K562 (cell line): ENCODE results near the gene MGST3. TPM values are rescaled to one million over a fixed set of nuclear protein-coding genes. Genes with fewer than 3 reads are reported as not detected.

Experiments used
- ATAC-seq: fragments of 200-7000 bp; cut with Tn5 transposase; 3 replicates; pipeline ENCODE4 v1.9.1; 2020; ENCODE audit warnings: moderate library complexity
- BruUV-seq: library from RNA; stranded (reverse); fragments of 400-500 nt; replicated peaks from 2 replicates; lab custom pipeline; 2021; lab: Mats Ljungman, UMichigan
- CTCF ChIA-PET: fragments of 300-600 bp; formaldehyde crosslinking; extraction: SDS; loops from one replicate; lab custom pipeline; 2021; ENCODE audit warnings: low intra/inter-chr PET ratio; lab: Yijun Ruan, JAX
- POLR2A ChIA-PET: fragments of 300-600, 350-650 bp; sonication (Branson Sonifier 250); formaldehyde crosslinking; extraction: SDS; loops from one replicate; lab custom pipeline; 2021; ENCODE audit warnings: antibody characterized with exemption, inconsistent platforms; lab: Yijun Ruan, JAX
- DNase-seq, 4 experiments: peaks; one replicate each; pipeline versions ENCODE4 v3.0.0 to v3.0.0-alpha.2; 2011 to 2018; ENCODE audit warnings: low spot score in 3 of 4, mixed read lengths in 3 of 4; ENCODE audit errors: extremely low read depth in 1 of 4
- FAIRE-seq: peaks from 2 replicates; lab custom pipeline; 2011; peaks lifted over from hg19 to GRCh38; lab: Jason Lieb, UNC
- H2AFZ ChIP-seq: 2 replicates; pipeline ENCODE4 v1.6.0; 2011; ENCODE audit warnings: low read depth, low read length, control low read depth, inconsistent platforms
- H3K27ac ChIP-seq: fragments of 200-600 bp; 3 replicates; pipeline ENCODE4 v1.8.0; 2011; ENCODE audit warnings: low read depth, mild to moderate bottlenecking, control low read depth, inconsistent platforms, low read length, moderate library complexity, mixed read lengths; ENCODE audit errors: extremely low read depth
- H3K27me3 ChIP-seq, 2 experiments: fragments of 300-600 bp in 1 of 2; 2 replicates in 1 of 2; 3 replicates in 1 of 2; pipeline versions ENCODE4 v1.6.0 to v1.8.0; 2011; ENCODE audit warnings: inconsistent platforms in 2 of 2, low read length in 2 of 2, mild to moderate bottlenecking in 1 of 2, mixed read lengths in 1 of 2, moderate library complexity in 1 of 2; ENCODE audit not compliant: control insufficient read depth in 2 of 2, insufficient read depth in 2 of 2
- H3K36me3 ChIP-seq: fragments of 300-600 bp; 3 replicates; pipeline ENCODE4 v1.8.0; 2011; ENCODE audit warnings: mild to moderate bottlenecking, low read length, inconsistent platforms; ENCODE audit not compliant: control insufficient read depth, insufficient read depth
- H3K4me1 ChIP-seq, 2 experiments: fragments of 200-600 bp in 1 of 2; replicated peaks in 1 of 2; 2 replicates in 1 of 2; 3 replicates in 1 of 2; pipeline versions ENCODE4 v1.5.1 to v1.8.0; 2011; ENCODE audit warnings: inconsistent platforms in 2 of 2, low read length in 2 of 2, mild to moderate bottlenecking in 1 of 2, mixed read lengths in 1 of 2, moderate library complexity in 1 of 2; ENCODE audit not compliant: control insufficient read depth in 2 of 2, insufficient read depth in 2 of 2
- H3K4me2 ChIP-seq: 2 replicates; pipeline ENCODE4 v1.6.1; 2011; ENCODE audit warnings: low read length, control low read depth, inconsistent platforms, mixed read lengths; ENCODE audit not compliant: insufficient read depth
- H3K4me3 ChIP-seq: fragments of 200-600 bp; sonication (generic), shearing (Covaris generic); 2 replicates; pipeline ENCODE4 v1.5.1; 2016; ENCODE audit warnings: control low read depth, inconsistent platforms
- H3K79me2 ChIP-seq: fragments of 200-600 bp; 3 replicates; pipeline ENCODE4 v1.8.0; 2011; ENCODE audit warnings: low read length, inconsistent platforms; ENCODE audit not compliant: control insufficient read depth, insufficient read depth
- H3K9ac ChIP-seq, 2 experiments: 2 replicates each; pipeline versions ENCODE4 v1.6.0 to v1.6.1; 2011; ENCODE audit warnings: low read depth in 2 of 2, low read length in 2 of 2, control low read depth in 1 of 2, inconsistent platforms in 1 of 2, mild to moderate bottlenecking in 1 of 2, mixed read lengths in 1 of 2; ENCODE audit not compliant: insufficient read depth in 1 of 2
- H3K9me1 ChIP-seq: one replicate; pipeline ENCODE4 v1.6.0; 2011; ENCODE audit warnings: inconsistent platforms, mild to moderate bottlenecking, low read length, moderate library complexity; ENCODE audit not compliant: control insufficient read depth, insufficient read depth
- H3K9me3 ChIP-seq: replicated peaks from 2 replicates; pipeline ENCODE4 v1.5.1; 2011; ENCODE audit warnings: low read depth, low read length, inconsistent platforms; ENCODE audit not compliant: control insufficient read depth, insufficient read depth
- H4K20me1 ChIP-seq: replicated peaks from 2 replicates; pipeline ENCODE4 v1.6.1; 2011; ENCODE audit warnings: low read length, inconsistent platforms, mixed read lengths; ENCODE audit not compliant: control insufficient read depth, insufficient read depth
- BCOR ChIP-seq: fragments of 450-650 bp; IDR thresholded peaks from 2 replicates; pipeline ENCODE4 v1.6.1; 2016
- BDP1 ChIP-seq: IDR thresholded peaks from 3 replicates; pipeline ENCODE4 v1.6.1; 2011; ENCODE audit not compliant: insufficient read length, insufficient read depth
- DEAF1 ChIP-seq: fragments of 450-650 bp; formaldehyde crosslinking; IDR thresholded peaks from 2 replicates; pipeline ENCODE4 v1.4.0; 2020; ENCODE audit warnings: mild to moderate bottlenecking, moderate library complexity
- FOSL1 ChIP-seq: fragments of 200-800 bp; sonication (Bioruptor generic); conservative IDR thresholded peaks from 2 replicates; pipeline ENCODE4 v1.6.1; 2016; ENCODE audit warnings: missing genetic modification characterization, missing compliant biosample characterization
- KDM4B ChIP-seq, 2 experiments: fragments of 450-650 bp in 1 of 2; sonication (generic) in 1 of 2; IDR thresholded peaks; 2 replicates each; pipeline ENCODE4 v1.6.1; 2016 to 2017; ENCODE audit warnings: borderline replicate concordance in 2 of 2, antibody characterized with exemption in 1 of 2, low read depth in 1 of 2, mild to moderate bottlenecking in 1 of 2
- LCOR ChIP-seq: sonication (generic); formaldehyde crosslinking; IDR thresholded peaks from 2 replicates; pipeline ENCODE4 v1.8.0; 2022; ENCODE audit warnings: mild to moderate bottlenecking, missing genetic modification reagents
- NONO ChIP-seq, 2 experiments: fragments of 200-400 bp in 1 of 2; fragments of 450-650 bp in 1 of 2; formaldehyde crosslinking in 1 of 2; IDR thresholded peaks; 2 replicates each; pipeline ENCODE4 v1.6.1; 2017; ENCODE audit warnings: low read depth in 2 of 2, mild to moderate bottlenecking in 2 of 2, moderate library complexity in 2 of 2, low read length in 1 of 2
- PTBP1 ChIP-seq: fragments of 200-400 bp; formaldehyde crosslinking; IDR thresholded peaks from 2 replicates; pipeline ENCODE4 v1.6.1; 2017; ENCODE audit warnings: low read depth, low read length
- RAD21 ChIP-seq, 2 experiments: fragments of 250-450 bp in 1 of 2; fragments of 450-650 bp in 1 of 2; sonication (Bioruptor Pico) in 1 of 2; formaldehyde crosslinking in 1 of 2; IDR thresholded peaks in 1 of 2; conservative IDR thresholded peaks in 1 of 2; 2 replicates each; pipeline versions ENCODE4 v1.4.0 to v1.8.0; 2020 to 2022; ENCODE audit warnings: mild to moderate bottlenecking in 2 of 2, moderate library complexity in 1 of 2
- RB1 ChIP-seq: fragments of 450-650 bp; IDR thresholded peaks from 2 replicates; pipeline ENCODE4 v1.6.1; 2017; ENCODE audit warnings: low read depth, mild to moderate bottlenecking
- ZNF175 ChIP-seq: fragments of 200-800 bp; sonication (Bioruptor generic); IDR thresholded peaks from 2 replicates; pipeline ENCODE4 v1.6.1; 2016; ENCODE audit warnings: low read depth, mild to moderate bottlenecking, missing genetic modification characterization, missing compliant biosample characterization
- ZNF431 ChIP-seq: sonication (generic); formaldehyde crosslinking; IDR thresholded peaks from 2 replicates; pipeline ENCODE4 v1.8.0; 2022; ENCODE audit warnings: mild to moderate bottlenecking, missing genetic modification reagents
- ZNF644 ChIP-seq: fragments of 200-800 bp; sonication (Bioruptor generic); IDR thresholded peaks from 2 replicates; pipeline ENCODE4 v1.6.1; 2016; ENCODE audit warnings: low read depth, missing genetic modification characterization, missing compliant biosample characterization
- ZNF778 ChIP-seq: fragments of 450-650 bp; formaldehyde crosslinking; IDR thresholded peaks from 2 replicates; pipeline ENCODE4 v1.4.0; 2020; ENCODE audit warnings: mild to moderate bottlenecking, moderate library complexity
- WGBS: fragments of 100-300 bp; shearing (Covaris generic); methylation state at CpG from one replicate; pipeline ENCODE4 v1.1.6; 2016; ENCODE audit warnings: low coverage, mixed read lengths; ENCODE audit not compliant: insufficient coverage; ENCODE audit errors: missing lambda C conversion rate; 5-methylcytosine and 5-hydroxymethylcytosine counted together
- in situ Hi-C: fragments of 300-500 bp; cut with MboI; formaldehyde crosslinking; loops from 4 replicates; pipeline ENCODE4 v1.15.0; 2018; ENCODE audit warnings: inconsistent platforms, mixed read lengths
- intact Hi-C: fragments of 100-400 bp; cut with micrococcal nuclease; formaldehyde crosslinking; loops from 2 replicates; pipeline ENCODE4 v1.14.2; 2022
- polyA plus RNA-seq, 8 experiments: library from polyadenylated mRNA; depleted of rRNA in 4 of 8; stranded (reverse) in 5 of 8; unstranded in 3 of 8; fragments of >200 nt; fragmentation: Nextera tagmentation in 2 of 8; fragmentation: Illumina TruSeq in 1 of 8; extraction: Ambion mirVana in 2 of 8; extraction: Trizol in 1 of 8; gene quantifications; 2 replicates each; pipeline versions ENCODE4 v1.2.1 to v1.2.3, GENCODE V29; 2011 to 2014; ENCODE audit warnings: inconsistent platforms in 1 of 8, missing spikeins in 1 of 8
- total RNA-seq, 7 experiments: library from RNA; depleted of rRNA in 6 of 7; stranded (reverse); fragments of >200 nt in 6 of 7; fragmentation: Illumina TruSeq in 2 of 7; extraction: Trizol in 2 of 7; gene quantifications; 2 replicates each; pipeline versions ENCODE4 v1.2.1 to v1.2.3, GENCODE V29; 2011 to 2021; ENCODE audit warnings: low replicate concordance in 1 of 7
- TF ChIP-seq, protein P1 (sequence below): fragments of 200-400 bp; formaldehyde crosslinking; IDR thresholded peaks from 2 replicates; pipeline ENCODE4 v1.6.1; 2017; ENCODE audit warnings: mild to moderate bottlenecking, low read depth, low read length, moderate library complexity
- TF ChIP-seq, protein P2 (sequence below): fragments of 450-650 bp; IDR thresholded peaks from one replicate; pipeline ENCODE4 v1.6.1; 2018; ENCODE audit warnings: mild to moderate bottlenecking, moderate library complexity; ENCODE audit not compliant: partially characterized antibody

The MGST3 gene
- total and polyA plus RNA-seq, 9 of the 15 experiments (the other 6 are each of a cell fraction or from before 2014, with no cell fraction given), result 70.7 to 287 (median 105) TPM

GRCh38 chr1:165592945-165593823 lies 37.9 kb upstream of the MGST3 start:
- ChIA-PET POLR2A (no interaction called here), CTCF (interaction anchor here (0.8 to 2.1 kb wide), 12 partner anchors 125 to 479 kb away, joined by 3 to 27 read pairs (median 4); no protein-coding TSS in a partner anchor)
- intact Hi-C loops, result loop anchor here (1.0 to 5.0 kb wide), 6 partner anchors 189 to 466 kb away; no protein-coding TSS in a partner anchor
- no peaks in the 10 kb centered on the region for H3K9me3 ChIP-seq
- no peak overlapping the region for H2AFZ ChIP-seq
- no peak overlapping the region for H3K4me3 ChIP-seq
- H3K36me3 ChIP-seq, result no peaks in the 10 kb centered on the region
- peak; percentile 71 for ATAC-seq
- in situ Hi-C loops, result loop anchor here (25.0 kb wide), 1 partner anchor 456 kb away; no protein-coding TSS in a partner anchor
- BruUV-seq, result no TSS peak
- peak; percentile 92 for FAIRE-seq
- H3K9ac ChIP-seq, result no peak overlapping the region
- WGBS, result under 1% methylated on average over 10 of the region's 10 CpGs
- H3K4me1 ChIP-seq, result peaks cover 3% of the 10 kb centered on the region in 2 experiments; a peak in 4 of 5 replicates
- peak; percentile 71 to 84 (median 80) for DNase-seq
- H3K9me1 ChIP-seq, result no peaks in the 10 kb centered on the region
- H3K4me2 ChIP-seq, result no peak overlapping the region
- H3K79me2 ChIP-seq, result no peaks in the 10 kb centered on the region
- peaks cover 4 to 5% of the 10 kb centered on the region in 2 experiments; a peak in 2 of 5 replicates for H3K27me3 ChIP-seq
- no peak overlapping the region for H3K27ac ChIP-seq
- H4K20me1 ChIP-seq, result no peaks in the 10 kb centered on the region
- TF ChIP-seq ZNF175 (CRISPR knock-in tag) (no peak), BDP1 (no peak), ZNF431 (CRISPR knock-in tag) (no peak), ZNF778 (no peak), FOSL1 (tag) (no peak), PTBP1 (no peak), DEAF1 (CRISPR knock-in tag) (peak; percentile 91), NONO (IDR thresholded peaks at IDR 0.05; ENCODE audit: low read depth in 2 of 2, low read length in 1 of 2) (no peak), RB1 (no peak), BCOR (no peak), KDM4B (IDR thresholded peaks at IDR 0.05; ENCODE audit: borderline replicate concordance in 2 of 2, low read depth in 1 of 2) (no peak), LCOR (no peak), RAD21 (CRISPR knock-in tag; conservative IDR thresholded peaks at IDR 0.05 in 1 of 2, IDR thresholded peaks at IDR 0.05 in 1 of 2) (peak; percentile 93 to 94), ZNF644 (tag) (no peak)
- TF ChIP-seq, protein P1, sequence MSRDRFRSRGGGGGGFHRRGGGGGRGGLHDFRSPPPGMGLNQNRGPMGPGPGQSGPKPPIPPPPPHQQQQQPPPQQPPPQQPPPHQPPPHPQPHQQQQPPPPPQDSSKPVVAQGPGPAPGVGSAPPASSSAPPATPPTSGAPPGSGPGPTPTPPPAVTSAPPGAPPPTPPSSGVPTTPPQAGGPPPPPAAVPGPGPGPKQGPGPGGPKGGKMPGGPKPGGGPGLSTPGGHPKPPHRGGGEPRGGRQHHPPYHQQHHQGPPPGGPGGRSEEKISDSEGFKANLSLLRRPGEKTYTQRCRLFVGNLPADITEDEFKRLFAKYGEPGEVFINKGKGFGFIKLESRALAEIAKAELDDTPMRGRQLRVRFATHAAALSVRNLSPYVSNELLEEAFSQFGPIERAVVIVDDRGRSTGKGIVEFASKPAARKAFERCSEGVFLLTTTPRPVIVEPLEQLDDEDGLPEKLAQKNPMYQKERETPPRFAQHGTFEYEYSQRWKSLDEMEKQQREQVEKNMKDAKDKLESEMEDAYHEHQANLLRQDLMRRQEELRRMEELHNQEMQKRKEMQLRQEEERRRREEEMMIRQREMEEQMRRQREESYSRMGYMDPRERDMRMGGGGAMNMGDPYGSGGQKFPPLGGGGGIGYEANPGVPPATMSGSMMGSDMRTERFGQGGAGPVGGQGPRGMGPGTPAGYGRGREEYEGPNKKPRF, result no peak
- TF ChIP-seq, protein P2, sequence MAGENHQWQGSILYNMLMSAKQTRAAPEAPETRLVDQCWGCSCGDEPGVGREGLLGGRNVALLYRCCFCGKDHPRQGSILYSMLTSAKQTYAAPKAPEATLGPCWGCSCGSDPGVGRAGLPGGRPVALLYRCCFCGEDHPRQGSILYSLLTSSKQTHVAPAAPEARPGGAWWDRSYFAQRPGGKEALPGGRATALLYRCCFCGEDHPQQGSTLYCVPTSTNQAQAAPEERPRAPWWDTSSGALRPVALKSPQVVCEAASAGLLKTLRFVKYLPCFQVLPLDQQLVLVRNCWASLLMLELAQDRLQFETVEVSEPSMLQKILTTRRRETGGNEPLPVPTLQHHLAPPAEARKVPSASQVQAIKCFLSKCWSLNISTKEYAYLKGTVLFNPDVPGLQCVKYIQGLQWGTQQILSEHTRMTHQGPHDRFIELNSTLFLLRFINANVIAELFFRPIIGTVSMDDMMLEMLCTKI, result no peak
